HUES48 (cell line): ENCODE data around the gene FBXW11.

Source experiments
- H3K27ac ChIP-seq: one replicate; pipeline ENCODE4 v1.7.0; 2013; ENCODE audit warnings: low read depth, low read length, inconsistent platforms
- H3K27me3 ChIP-seq: 2 replicates; pipeline ENCODE4 v1.6.1; 2013; ENCODE audit warnings: mild to moderate bottlenecking, low read length; ENCODE audit not compliant: control insufficient read depth, insufficient read depth
- H3K36me3 ChIP-seq: 2 replicates; pipeline ENCODE4 v1.6.1; 2013; ENCODE audit warnings: low read length; ENCODE audit not compliant: control insufficient read depth, insufficient read depth
- H3K4me1 ChIP-seq: 2 replicates; pipeline ENCODE4 v1.6.1; 2013; ENCODE audit warnings: mild to moderate bottlenecking, low read length; ENCODE audit not compliant: control insufficient read depth, insufficient read depth
- H3K4me3 ChIP-seq: 2 replicates; pipeline ENCODE4 v1.5.1; 2013; ENCODE audit warnings: mild to moderate bottlenecking, low read depth, low read length
- H3K9ac ChIP-seq: 2 replicates; pipeline ENCODE4 v1.6.1; 2013; ENCODE audit warnings: mild to moderate bottlenecking, low read depth, low read length, moderate library complexity
- H3K9me3 ChIP-seq: 2 replicates; pipeline ENCODE4 v1.6.1; 2013; ENCODE audit warnings: low read length; ENCODE audit not compliant: control insufficient read depth, insufficient read depth

FBXW11 gene

GRCh38 chr5:172006321-172007174 lies at the start of gene FBXW11:
TSS of gene FBXW11 (minus strand) at chr5:172006638. CDS start at chr5:172006502, 136 bp downstream.
- no peaks in the 10 kb centered on the region for H3K9me3 ChIP-seq
- peaks cover 61% of the 10 kb centered on the region for H3K4me1 ChIP-seq
- H3K36me3 ChIP-seq, result peaks cover 2% of the 10 kb centered on the region; the same call in 1 of the 2 replicates
- peak within 1 kb of the TSS; percentile 94 for H3K9ac ChIP-seq
- H3K27me3 ChIP-seq, result no peaks in the 10 kb centered on the region
- peak within 1 kb of the TSS; percentile 97 for H3K4me3 ChIP-seq
- H3K27ac ChIP-seq, result peak within 1 kb of the TSS; percentile 95

DNA sequence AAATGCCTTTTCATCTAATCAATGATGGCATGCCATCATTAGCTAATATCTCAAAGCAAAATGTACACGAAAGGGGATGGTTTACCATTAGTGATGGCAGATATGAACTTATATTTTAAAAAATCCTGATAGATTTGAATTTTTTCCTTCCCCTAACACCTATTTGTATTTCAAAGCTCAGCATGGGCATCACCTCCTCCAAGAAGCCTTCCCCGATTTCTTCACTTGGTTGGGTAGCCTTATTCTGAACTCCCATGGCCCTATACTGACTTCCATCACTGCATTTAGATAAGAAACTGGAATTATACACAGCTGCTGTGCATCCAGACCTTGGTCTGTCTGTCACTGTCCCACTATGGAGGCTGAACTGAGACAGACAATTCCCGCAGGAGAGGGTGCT lies 49.6 kb upstream of the FBXW11 start:
- H3K27ac ChIP-seq, result no peak overlapping the region
- H3K9ac ChIP-seq, result no peak overlapping the region
- H3K27me3 ChIP-seq, result no peaks in the 10 kb centered on the region
- H3K9me3 ChIP-seq, result no peaks in the 10 kb centered on the region
- H3K4me3 ChIP-seq, result no peak overlapping the region
- H3K4me1 ChIP-seq, result no peaks in the 10 kb centered on the region
- H3K36me3 ChIP-seq, result peaks cover 11% of the 10 kb centered on the region; the same call in 1 of the 2 replicates

DNA sequence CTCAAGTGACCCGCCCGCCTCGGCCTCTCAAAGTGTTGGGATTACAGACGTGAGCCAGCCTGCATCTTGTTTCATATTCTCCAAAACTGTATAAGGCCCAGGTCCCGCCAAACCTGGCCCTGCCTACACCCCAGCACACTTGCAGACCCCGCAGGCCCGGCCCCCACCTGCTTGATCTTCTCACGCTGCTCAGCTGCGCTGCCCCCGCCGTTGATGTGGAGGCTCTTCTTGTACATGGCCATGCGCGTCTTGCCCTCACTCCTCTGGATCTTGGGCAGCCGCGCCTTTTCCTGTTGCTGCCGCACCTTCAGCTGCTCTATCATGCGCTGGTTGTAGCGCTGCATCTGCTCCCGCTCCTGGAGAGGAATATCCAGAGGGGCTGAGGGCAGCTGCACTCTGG lies 49.0 kb upstream of the FBXW11 start:
- peaks cover 7% of the 10 kb centered on the region; the same call in 1 of the 2 replicates for H3K36me3 ChIP-seq
- H3K4me3 ChIP-seq, result no peak overlapping the region
- no peak overlapping the region for H3K27ac ChIP-seq
- no peaks in the 10 kb centered on the region for H3K4me1 ChIP-seq
- no peaks in the 10 kb centered on the region for H3K9me3 ChIP-seq
- H3K27me3 ChIP-seq, result no peaks in the 10 kb centered on the region
- no peak overlapping the region for H3K9ac ChIP-seq

- H3K9me3 ChIP-seq, result no peaks in the 10 kb centered on the region
- no peak overlapping the region for H3K27ac ChIP-seq
- no peaks in the 10 kb centered on the region for H3K4me1 ChIP-seq
- no peaks in the 10 kb centered on the region for H3K27me3 ChIP-seq
- no peak overlapping the region for H3K4me3 ChIP-seq
- peaks cover 6% of the 10 kb centered on the region; the same call in 1 of the 2 replicates for H3K36me3 ChIP-seq
- H3K9ac ChIP-seq, result no peak overlapping the region
Measured at GRCh38 chr5:172054611-172055153, 48.2 kb upstream of the FBXW11 start.

GRCh38 chr5:172052450-172053236 lies 46.2 kb upstream of the FBXW11 start:
- H3K9ac ChIP-seq, result no peak overlapping the region
- H3K4me3 ChIP-seq, result no peak overlapping the region
- H3K4me1 ChIP-seq, result peaks cover 7% of the 10 kb centered on the region; the same call in 1 of the 2 replicates
- H3K36me3 ChIP-seq, result peaks cover 6% of the 10 kb centered on the region; the same call in 1 of the 2 replicates
- H3K27ac ChIP-seq, result no peak overlapping the region
- no peaks in the 10 kb centered on the region for H3K9me3 ChIP-seq
- H3K27me3 ChIP-seq, result no peaks in the 10 kb centered on the region

DNA sequence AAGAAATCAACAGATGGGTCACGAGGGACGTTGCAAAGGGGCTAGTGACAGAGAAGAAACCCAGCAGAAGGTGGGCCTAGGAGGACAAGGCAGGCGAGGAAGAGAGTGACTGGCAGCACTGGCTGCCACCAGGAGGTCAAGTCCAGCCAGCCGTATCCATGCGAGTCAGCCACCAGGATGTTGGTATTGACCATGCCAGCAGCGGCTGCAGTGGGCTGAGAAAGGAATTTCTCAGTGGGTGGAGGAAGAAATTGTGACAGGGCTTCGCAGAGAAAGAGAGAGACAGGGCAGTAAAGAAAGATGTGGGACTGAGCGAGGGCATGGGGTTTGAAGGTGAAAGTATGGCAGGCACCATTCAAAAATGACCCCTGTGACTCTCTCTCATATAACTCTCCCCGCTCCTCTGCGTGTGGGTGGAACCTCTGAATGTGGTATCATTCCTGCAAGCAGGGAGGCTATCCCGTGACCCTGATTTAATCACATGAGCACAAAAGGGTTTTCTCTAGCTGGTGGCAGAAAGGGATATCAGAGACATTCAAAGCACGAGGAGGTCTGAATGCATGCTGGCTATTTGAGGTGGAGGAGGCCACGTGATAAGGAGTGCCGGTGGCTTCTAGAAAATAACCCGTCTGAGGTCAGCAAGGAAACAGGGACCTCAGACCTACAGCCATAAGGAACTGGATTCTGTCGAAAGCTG lies 45.4 kb upstream of the FBXW11 start:
- no peak overlapping the region for H3K4me3 ChIP-seq
- peaks cover 6% of the 10 kb centered on the region; the same call in 1 of the 2 replicates for H3K36me3 ChIP-seq
- no peaks in the 10 kb centered on the region for H3K9me3 ChIP-seq
- no peak overlapping the region for H3K27ac ChIP-seq
- no peak overlapping the region for H3K9ac ChIP-seq
- no peaks in the 10 kb centered on the region for H3K27me3 ChIP-seq
- peaks cover 7% of the 10 kb centered on the region; the same call in 1 of the 2 replicates for H3K4me1 ChIP-seq

DNA sequence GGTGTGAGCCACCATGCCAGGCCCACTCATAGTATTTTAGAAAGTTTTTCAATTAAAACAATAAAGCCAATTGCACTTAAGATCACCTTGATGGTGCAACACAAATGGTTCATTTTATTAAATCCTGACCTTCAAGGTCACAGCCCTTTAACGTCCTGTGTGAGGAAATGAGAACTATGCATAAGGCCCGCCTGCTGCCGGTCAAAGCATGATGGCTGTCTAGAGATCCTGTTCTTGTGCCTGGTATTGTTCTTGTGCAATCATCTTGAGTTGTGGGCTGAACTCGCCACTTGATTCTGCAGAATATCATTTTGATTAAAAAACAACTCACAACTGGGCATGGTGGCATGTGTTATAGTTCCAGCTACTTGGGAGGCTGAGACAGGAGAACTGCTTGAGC lies 43.6 kb upstream of the FBXW11 start:
- Histone ChIP-seq H3K9ac (no peak overlapping the region), H3K4me3 (no peak overlapping the region), H3K27me3 (no peaks in the 10 kb centered on the region), H3K4me1 (peaks cover 7% of the 10 kb centered on the region; the same call in 1 of the 2 replicates), H3K36me3 (peaks cover 6% of the 10 kb centered on the region; the same call in 1 of the 2 replicates), H3K27ac (no peak overlapping the region), H3K9me3 (no peaks in the 10 kb centered on the region)

DNA sequence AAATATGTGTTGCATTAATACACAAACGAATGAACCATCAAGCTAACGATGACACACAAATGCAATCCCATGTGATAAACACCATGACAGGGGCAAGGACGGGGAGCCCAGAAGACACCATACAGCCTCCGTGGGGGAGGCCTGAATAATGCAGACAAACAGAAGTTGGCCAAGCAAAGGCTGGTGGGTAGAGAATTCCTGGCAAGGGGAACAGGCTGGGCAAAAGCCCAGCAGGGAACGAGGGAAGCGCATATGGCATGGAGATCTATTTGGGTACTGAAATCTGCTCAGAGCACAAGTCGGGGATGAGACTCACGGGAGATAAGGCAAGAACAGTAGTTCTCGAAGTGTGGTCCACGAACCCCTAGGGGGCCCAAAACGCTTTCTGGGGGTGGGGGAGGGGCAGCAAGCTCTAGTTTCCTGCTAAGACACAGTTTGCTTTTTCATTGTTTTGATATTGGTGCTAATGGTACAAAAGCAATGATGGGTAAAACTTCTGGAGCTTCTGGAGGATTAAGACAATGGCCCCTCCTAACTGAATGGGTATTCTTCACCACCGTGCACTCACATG lies 42.9 kb upstream of the FBXW11 start:
- Histone ChIP-seq H3K27me3 (no peaks in the 10 kb centered on the region), H3K4me3 (no peak overlapping the region), H3K36me3 (peaks cover 6% of the 10 kb centered on the region; the same call in 1 of the 2 replicates)

DNA sequence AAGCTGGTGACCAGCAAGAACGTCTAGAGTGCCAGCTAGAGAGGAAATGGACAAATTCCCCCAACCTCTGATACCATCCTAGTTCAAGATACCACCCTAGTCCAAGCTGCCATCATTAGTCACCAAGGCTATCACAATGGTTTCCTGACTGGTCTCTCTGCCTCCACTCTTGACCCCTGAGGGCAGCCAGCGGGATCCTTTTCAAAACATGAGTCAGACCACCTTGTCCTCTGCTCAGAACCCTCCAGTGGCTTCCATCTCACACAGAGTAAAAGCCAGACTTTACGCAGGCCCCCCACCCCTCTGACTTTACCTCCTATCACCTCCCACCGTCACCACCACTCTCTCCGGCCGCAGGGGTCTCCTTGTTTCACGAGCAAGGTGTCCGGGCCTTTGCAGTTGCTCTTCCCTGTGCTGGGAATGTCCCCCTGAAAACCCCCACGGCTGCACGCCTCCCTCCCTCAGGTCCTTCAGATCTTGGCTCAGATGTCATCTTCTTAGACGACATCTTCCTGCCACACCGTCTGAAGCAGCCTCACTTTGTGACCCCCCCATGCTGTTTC lies 42.2 kb upstream of the FBXW11 start:
- H3K9me3 ChIP-seq, result no peaks in the 10 kb centered on the region
- no peak overlapping the region for H3K9ac ChIP-seq
- H3K27me3 ChIP-seq, result no peaks in the 10 kb centered on the region
- H3K4me1 ChIP-seq, result peaks cover 7% of the 10 kb centered on the region; the same call in 1 of the 2 replicates
- no peak overlapping the region for H3K4me3 ChIP-seq
- no peak overlapping the region for H3K27ac ChIP-seq
- H3K36me3 ChIP-seq, result peaks cover 6% of the 10 kb centered on the region; the same call in 1 of the 2 replicates

More for the DNA sequence above, 42.9 kb upstream of the FBXW11 start:
- Histone ChIP-seq H3K9me3 (no peaks in the 10 kb centered on the region), H3K4me1 (peaks cover 7% of the 10 kb centered on the region; the same call in 1 of the 2 replicates), H3K9ac (no peak overlapping the region), H3K27ac (no peak overlapping the region)

DNA sequence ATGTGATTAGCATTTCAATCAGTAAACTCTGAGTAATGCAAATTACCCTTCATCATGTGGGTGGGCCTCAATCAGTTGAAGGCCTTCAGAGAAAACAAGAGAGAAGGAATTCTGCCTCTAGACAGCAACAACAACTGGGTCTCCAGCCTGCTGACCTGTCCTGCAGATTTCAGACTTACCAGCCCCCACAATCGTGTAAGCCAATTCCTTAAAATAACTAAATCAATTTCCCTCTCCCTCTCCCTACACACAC lies 41.7 kb upstream of the FBXW11 start:
- H3K9ac ChIP-seq, result no peak overlapping the region
- peaks cover 6% of the 10 kb centered on the region; the same call in 1 of the 2 replicates for H3K36me3 ChIP-seq
- peaks cover 7% of the 10 kb centered on the region; the same call in 1 of the 2 replicates for H3K4me1 ChIP-seq
- no peaks in the 10 kb centered on the region for H3K27me3 ChIP-seq
- no peak overlapping the region for H3K4me3 ChIP-seq
- H3K9me3 ChIP-seq, result no peaks in the 10 kb centered on the region
- no peak overlapping the region for H3K27ac ChIP-seq
